ENCODE data around the gene HDAC4.

HDAC4 gene

GRCh38 chr2:239308661-239309397, 92.0 kb downstream of the HDAC4 start:
- TF ChIP-seq CTCF (IDR thresholded peaks at IDR 0.05; ENCODE audit: insufficient read depth, low read depth, low read length, missing control alignments) = no peak
- H3K4me3 ChIP-seq (ENCODE audit: low read depth, low read length) = no peak overlapping the region
- no peak for DNase-seq (ENCODE audit: low read depth)

GRCh38 chr2:239307921-239308613, 92.8 kb downstream of the HDAC4 start:
- H3K4me3 ChIP-seq (ENCODE audit: low read depth, low read length) = no peak overlapping the region
- DNase-seq (ENCODE audit: low read depth) = no peak
- no peak for TF ChIP-seq CTCF (IDR thresholded peaks at IDR 0.05; ENCODE audit: insufficient read depth, low read depth, low read length, missing control alignments)

- H3K4me3 ChIP-seq (ENCODE audit: low read depth, low read length) = no peak overlapping the region
- no peak for TF ChIP-seq CTCF (IDR thresholded peaks at IDR 0.05; ENCODE audit: insufficient read depth, low read depth, low read length, missing control alignments)
- no peak for DNase-seq (ENCODE audit: low read depth)
Measured at GRCh38 chr2:239307221-239307569, 93.6 kb downstream of the HDAC4 start.

- no peak overlapping the region for H3K4me3 ChIP-seq (ENCODE audit: low read depth, low read length)
- no peak for DNase-seq (ENCODE audit: low read depth)
- TF ChIP-seq CTCF (IDR thresholded peaks at IDR 0.05; ENCODE audit: insufficient read depth, low read depth, low read length, missing control alignments) = no peak
Measured at GRCh38 chr2:239306274-239307220, 94.3 kb downstream of the HDAC4 start.

- TF ChIP-seq CTCF (IDR thresholded peaks at IDR 0.05; ENCODE audit: insufficient read depth, low read depth, low read length, missing control alignments) = no peak
- DNase-seq (ENCODE audit: low read depth) = no peak
- no peak overlapping the region for H3K4me3 ChIP-seq (ENCODE audit: low read depth, low read length)
Measured at GRCh38 chr2:239305771-239306170, 95.0 kb downstream of the HDAC4 start.

- DNase-seq (ENCODE audit: low read depth) = no peak
- no peak for TF ChIP-seq CTCF (IDR thresholded peaks at IDR 0.05; ENCODE audit: insufficient read depth, low read depth, low read length, missing control alignments)
- no peak overlapping the region for H3K4me3 ChIP-seq (ENCODE audit: low read depth, low read length)
Measured at GRCh38 chr2:239305222-239305575, 95.6 kb downstream of the HDAC4 start.

Data from GM12865 (cell line).